Measurements from ENCODE around the gene LRRN4CL.

GRCh38 chr11:62682518-62682917 is 6.8 kb downstream of the LRRN4CL start:
- no peak for TF ChIP-seq CTCF (IDR thresholded peaks at IDR 0.05)
- TF ChIP-seq POLR2A (IDR thresholded peaks at IDR 0.05): no peak
- TF ChIP-seq POLR2AphosphoS5 (IDR thresholded peaks at IDR 0.05): no peak
